Panc1 (cell line): ENCODE results near the gene GLIS1. TPM values are rescaled to one million over a fixed set of nuclear protein-coding genes. Genes with fewer than 3 reads are reported as not detected.

Experiments used
- ATAC-seq: fragments of 200-7000 bp; cut with Tn5 transposase; 2 replicates; pipeline ENCODE4 v1.9.1; 2020; ENCODE audit warnings: mild to moderate bottlenecking, moderate library complexity
- BruUV-seq: library from RNA; stranded (reverse); fragments of 400-500 nt; replicated peaks from 2 replicates; lab custom pipeline; 2021; lab: Mats Ljungman, UMichigan
- CTCF ChIA-PET: fragments of 300-600 bp; sonication (Branson Sonifier 250); formaldehyde crosslinking; loops from one replicate; lab custom pipeline; 2022; ENCODE audit warnings: antibody characterized with exemption; lab: Charles Lee
- POLR2A ChIA-PET: fragments of 300-600 bp; sonication (Branson Sonifier 250); formaldehyde crosslinking; loops from one replicate; lab custom pipeline; 2022; ENCODE audit warnings: antibody characterized with exemption; lab: Charles Lee
- DNase-seq: peaks from one replicate; pipeline ENCODE4 v3.0.0-alpha.2; 2010; ENCODE audit warnings: low read depth, low spot score
- H3K27ac ChIP-seq: 2 replicates; pipeline ENCODE4 v1.5.1; 2011; ENCODE audit warnings: mild to moderate bottlenecking, low read length, inconsistent platforms
- H3K27me3 ChIP-seq: fragments of 200-500 bp; sonication (Bioruptor generic); 2 replicates; pipeline ENCODE4 v1.6.0; 2014; ENCODE audit warnings: low read length, inconsistent platforms; ENCODE audit not compliant: control insufficient read depth, insufficient read depth
- H3K36me3 ChIP-seq: fragments of 200-500 bp; sonication (Bioruptor generic); 2 replicates; pipeline ENCODE4 v1.5.1; 2014; ENCODE audit warnings: inconsistent platforms, mild to moderate bottlenecking, low read length, moderate library complexity; ENCODE audit not compliant: control insufficient read depth, insufficient read depth
- H3K4me1 ChIP-seq: 2 replicates; pipeline ENCODE4 v1.5.1; 2011; ENCODE audit warnings: inconsistent platforms, mild to moderate bottlenecking, low read length, moderate library complexity; ENCODE audit not compliant: control insufficient read depth, insufficient read depth
- H3K4me3 ChIP-seq, 2 experiments: 2 replicates each; pipeline ENCODE4 v1.5.1; 2011 to 2012; ENCODE audit warnings: low read depth in 2 of 2, low read length in 2 of 2, mild to moderate bottlenecking in 2 of 2, inconsistent platforms in 1 of 2, moderate library complexity in 1 of 2
- H3K9me3 ChIP-seq: fragments of 200-500 bp; sonication (Bioruptor generic); 2 replicates; pipeline ENCODE4 v1.5.1; 2014; ENCODE audit warnings: low read depth, mild to moderate bottlenecking, inconsistent platforms, low read length, moderate library complexity; ENCODE audit not compliant: control insufficient read depth, insufficient read depth
- CTCF ChIP-seq: fragments of 450-650 bp; IDR thresholded peaks from 2 replicates; pipeline ENCODE4 v1.5.1; 2017; ENCODE audit warnings: mild to moderate bottlenecking
- POLR2AphosphoS5 ChIP-seq: IDR thresholded peaks from 2 replicates; pipeline ENCODE4 v1.6.1; 2012; ENCODE audit warnings: mild to moderate bottlenecking, low read depth, low read length, moderate library complexity
- REST ChIP-seq, 2 experiments: IDR thresholded peaks; 2 replicates each; pipeline ENCODE4 v1.6.1; 2011 to 2012; ENCODE audit warnings: low read depth in 2 of 2, control low read depth in 1 of 2, low read length in 1 of 2, mild to moderate bottlenecking in 1 of 2, moderate library complexity in 1 of 2; ENCODE audit not compliant: insufficient read depth in 1 of 2
- SIN3A ChIP-seq: IDR thresholded peaks from 2 replicates; pipeline ENCODE4 v1.6.1; 2012; ENCODE audit warnings: low read depth, mild to moderate bottlenecking, low read length, moderate library complexity, borderline replicate concordance; ENCODE audit not compliant: insufficient read depth
- TCF7L2 ChIP-seq: IDR thresholded peaks from 2 replicates; pipeline ENCODE4 v1.6.1; 2011; ENCODE audit warnings: mild to moderate bottlenecking, low read depth, low read length, inconsistent platforms
- in situ Hi-C: cut with HindIII; loops from 2 replicates; pipeline ENCODE4 v1.10.0; 2016; ENCODE audit warnings: low sequenced_read_pairs, low pct_unique_long_range_greater_than_20kb
- intact Hi-C: fragments of 100-400 bp; cut with micrococcal nuclease; formaldehyde crosslinking; loops from one replicate; pipeline ENCODE4 v1.10.0; 2022; ENCODE audit not compliant: unreplicated experiment
- total RNA-seq: library from RNA; stranded (reverse); gene quantifications from one replicate; pipeline ENCODE4 v1.2.1, GENCODE V29; 2021; ENCODE audit not compliant: unreplicated experiment

The GLIS1 gene
- total RNA-seq, 1 experiment from 2014 or later: 0.28 TPM

GRCh38 chr1:53521924-53522552 is 216.9 kb downstream of the GLIS1 start:
- no peak overlapping the region for H3K27ac ChIP-seq
- H3K4me3 ChIP-seq: no peak overlapping the region
- ATAC-seq: no peak
- intact Hi-C loops (no loop called here), in situ Hi-C loops (no loop called here)
- H3K9me3 ChIP-seq: no peaks in the 10 kb centered on the region
- CTCF ChIA-PET: no interaction called here
- H3K36me3 ChIP-seq: no peaks in the 10 kb centered on the region
- POLR2A ChIA-PET: no interaction called here
- no TSS peak for BruUV-seq
- DNase-seq: no peak
- no peaks in the 10 kb centered on the region for H3K27me3 ChIP-seq
- TF ChIP-seq POLR2AphosphoS5: no peak
- TF ChIP-seq SIN3A: no peak
- TF ChIP-seq CTCF: no peak
- TF ChIP-seq TCF7L2: no peak
- TF ChIP-seq REST (IDR thresholded peaks at IDR 0.05; ENCODE audit: insufficient read depth in 1 of 2, low read depth in 2 of 2, low read length in 1 of 2): no peak
- H3K4me1 ChIP-seq: no peaks in the 10 kb centered on the region

DNA sequence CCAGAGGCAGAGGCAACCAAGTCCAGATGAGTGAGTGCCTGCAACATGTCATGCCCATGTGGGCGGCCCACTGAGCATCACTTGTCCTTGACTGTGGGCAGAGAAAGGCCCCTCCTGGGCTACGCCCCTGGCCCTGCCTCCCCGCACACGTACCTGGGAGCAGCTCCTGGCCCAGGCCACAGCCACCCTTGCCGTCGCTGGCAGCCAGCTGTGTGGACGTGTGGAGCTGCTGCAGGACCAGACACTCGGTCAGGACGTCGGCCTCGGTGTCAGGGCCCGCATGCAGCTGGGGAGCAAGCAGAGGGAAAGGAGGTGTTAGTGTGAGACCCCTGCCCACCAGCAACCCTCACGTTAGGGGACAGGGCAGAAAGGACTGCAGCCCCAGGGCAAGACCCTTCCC is 218.5 kb downstream of the GLIS1 start:
- intact Hi-C loops (no loop called here), in situ Hi-C loops (no loop called here)
- ChIA-PET POLR2A (interaction anchor here (0.6 kb wide), 1 partner anchor 1117 kb away, joined by 3 read pairs; no protein-coding TSS in a partner anchor), CTCF (no interaction called here)
- H3K4me1 ChIP-seq: no peaks in the 10 kb centered on the region
- TF ChIP-seq TCF7L2 (no peak), SIN3A (no peak), POLR2AphosphoS5 (no peak), CTCF (no peak), REST (IDR thresholded peaks at IDR 0.05; ENCODE audit: insufficient read depth in 1 of 2, low read depth in 2 of 2, low read length in 1 of 2) (no peak)
- BruUV-seq: no TSS peak
- no peak for DNase-seq
- H3K4me3 ChIP-seq: no peak overlapping the region
- H3K36me3 ChIP-seq: no peaks in the 10 kb centered on the region
- ATAC-seq: no peak
- no peak overlapping the region for H3K27ac ChIP-seq
- no peaks in the 10 kb centered on the region for H3K27me3 ChIP-seq
- H3K9me3 ChIP-seq: no peaks in the 10 kb centered on the region
